Prostate gland (tissue), 2 donors: Measurements from ENCODE around the gene ROBO4. TPM values are rescaled to one million over a fixed set of nuclear protein-coding genes. Genes with fewer than 3 reads are reported as not detected.

Source experiments
- DNase-seq: peaks from one replicate; pipeline ENCODE4 v3.0.0-alpha.2; 2019; ENCODE audit warnings: low spot score
- H3K27ac ChIP-seq, 2 donors: fragments of 200-600 bp; sonication (generic); 2 replicates each; pipeline ENCODE4 v1.5.1; 2017 to 2019
- H3K27me3 ChIP-seq: fragments of 200-600 bp; sonication (generic); replicated peaks from 2 replicates; pipeline ENCODE4 v1.5.1; 2019; ENCODE audit not compliant: insufficient read depth
- H3K36me3 ChIP-seq, 2 donors: fragments of 200-600 bp; sonication (generic); 1 replicate in 1 of 2; 2 replicates in 1 of 2; pipeline versions ENCODE4 v1.5.1 to v1.8.1; 2017 to 2019
- H3K4me1 ChIP-seq: fragments of 200-600 bp; sonication (generic); replicated peaks from 2 replicates; pipeline ENCODE4 v1.5.1; 2019
- H3K4me3 ChIP-seq, 2 donors: fragments of 200-600 bp; sonication (generic); 2 replicates each; pipeline ENCODE4 v1.5.1; 2017 to 2019
- H3K9me3 ChIP-seq: fragments of 200-600 bp; sonication (generic); 2 replicates; pipeline ENCODE4 v1.5.1; 2017
- CTCF ChIP-seq, 4 experiments: fragments of 200-600 bp in 2 of 4; fragments of 450-650 bp in 2 of 4; sonication (generic) in 2 of 4; IDR thresholded peaks; 1 replicate in 3 of 4; 2 replicates in 1 of 4; pipeline ENCODE4 v1.5.1; 2016 to 2019; ENCODE audit warnings: antibody characterized with exemption in 4 of 4, mild to moderate bottlenecking in 2 of 4, moderate library complexity in 2 of 4
- POLR2A ChIP-seq: fragments of 450-650 bp; IDR thresholded peaks from one replicate; pipeline ENCODE4 v1.6.1; 2016; ENCODE audit warnings: antibody characterized with exemption, mild to moderate bottlenecking
- POLR2AphosphoS5 ChIP-seq: sonication (generic); formaldehyde crosslinking; IDR thresholded peaks from one replicate; pipeline ENCODE4 v1.6.1; 2017; ENCODE audit warnings: antibody characterized with exemption
- WGBS: methylation state at CpG from one replicate; pipeline ENCODE4 v1.1.5; 2018; 5-methylcytosine and 5-hydroxymethylcytosine counted together
- intact Hi-C: fragments of 100-400 bp; cut with DNase I; formaldehyde crosslinking; loops from one replicate; pipeline ENCODE4 v1.14.2; 2022
- total RNA-seq, 2 donors: library from RNA; depleted of rRNA; stranded (reverse); fragments of >200 nt; gene quantifications; one replicate each; pipeline ENCODE4 v1.1.0, GENCODE V29; 2016

The ROBO4 gene
- total RNA-seq, result 10 to 100 TPM in 1 of 2 donors, 1 to 10 TPM in 1; 8.5 to 22.0 TPM

DNA sequence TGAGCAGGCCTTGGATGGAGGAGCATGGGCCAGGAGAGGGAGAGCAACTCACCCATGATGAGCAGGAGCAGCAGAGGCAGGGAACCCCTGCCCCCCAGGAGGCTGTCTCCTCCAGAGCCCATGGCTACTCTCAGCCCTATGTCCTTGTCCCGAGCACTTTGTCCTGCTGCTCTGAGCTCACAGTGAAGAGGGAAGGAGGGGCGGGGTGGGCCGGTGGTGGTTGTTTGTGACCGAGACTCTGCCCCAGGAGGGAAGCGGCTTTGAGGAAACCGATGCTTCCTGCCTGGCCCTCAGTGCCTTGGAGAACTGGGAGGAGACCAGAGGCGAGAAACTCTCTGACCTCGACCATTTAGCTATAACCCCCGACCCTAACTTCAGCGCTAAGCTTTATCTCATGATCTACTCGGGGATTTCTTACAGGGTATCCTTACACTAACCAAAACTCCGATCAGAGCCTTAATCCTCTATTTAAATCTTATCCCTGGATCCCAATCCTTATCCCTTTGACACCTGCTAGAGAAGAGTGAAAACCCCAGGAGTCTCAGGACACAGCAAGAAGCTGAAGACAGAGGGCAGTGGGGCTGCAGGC is at the start of gene ROBO4:
TSS of gene ROBO4 (minus strand) at position 192 of the 589 bp plus-strand sequence. CDS start at position 122, 70 bp downstream.
- no peaks in the 10 kb centered on the region for H3K27me3 ChIP-seq
- WGBS, result 67% methylated on average over 12 of the region's 12 CpGs
- H3K9me3 ChIP-seq, result no peaks in the 10 kb centered on the region
- H3K4me1 ChIP-seq, result no peaks in the 10 kb centered on the region
- intact Hi-C loops, result no loop called here
- H3K27ac ChIP-seq, result peak within 1 kb of the TSS in 1 of 2 donors; percentile 35
- DNase-seq, result no peak
- no peak for TF ChIP-seq POLR2A
- H3K4me3 ChIP-seq, result peak within 1 kb of the TSS in 1 of 2 donors; percentile 12
- H3K36me3 ChIP-seq, result no peaks in the 10 kb centered on the region

DNA sequence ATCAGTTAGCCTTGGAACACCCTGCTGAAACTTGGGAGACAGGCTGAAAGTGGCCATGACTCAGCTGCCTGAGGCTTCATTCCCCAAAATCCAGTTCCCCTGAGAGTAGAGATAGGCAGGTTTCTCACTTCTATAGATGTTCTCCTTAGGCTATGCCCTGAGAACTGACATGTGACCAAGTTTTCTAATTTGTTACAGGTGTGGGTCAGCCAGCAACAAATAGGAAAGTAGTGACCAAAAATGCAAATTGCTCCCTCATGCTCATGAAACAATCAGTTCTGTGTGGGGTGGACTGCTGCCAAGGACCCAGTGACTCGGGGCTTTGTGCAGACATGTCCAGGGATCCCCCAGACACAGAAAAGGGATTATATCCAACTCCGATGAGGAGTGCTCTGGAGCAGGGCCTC is 49.1 kb upstream of the ROBO4 start:
- Histone ChIP-seq H3K27ac (no peak overlapping the region), H3K4me3 (no peak overlapping the region), H3K4me1 (no peaks in the 10 kb centered on the region), H3K27me3 (no peaks in the 10 kb centered on the region), H3K36me3 (no peaks in the 10 kb centered on the region), H3K9me3 (no peaks in the 10 kb centered on the region)
- intact Hi-C loops, result no loop called here
- WGBS, result 28% methylated on average over 2 of the region's 2 CpGs
- no peak for DNase-seq
- TF ChIP-seq POLR2A (no peak), CTCF (IDR thresholded peaks at IDR 0.05) (no peak), POLR2AphosphoS5 (no peak)

DNA sequence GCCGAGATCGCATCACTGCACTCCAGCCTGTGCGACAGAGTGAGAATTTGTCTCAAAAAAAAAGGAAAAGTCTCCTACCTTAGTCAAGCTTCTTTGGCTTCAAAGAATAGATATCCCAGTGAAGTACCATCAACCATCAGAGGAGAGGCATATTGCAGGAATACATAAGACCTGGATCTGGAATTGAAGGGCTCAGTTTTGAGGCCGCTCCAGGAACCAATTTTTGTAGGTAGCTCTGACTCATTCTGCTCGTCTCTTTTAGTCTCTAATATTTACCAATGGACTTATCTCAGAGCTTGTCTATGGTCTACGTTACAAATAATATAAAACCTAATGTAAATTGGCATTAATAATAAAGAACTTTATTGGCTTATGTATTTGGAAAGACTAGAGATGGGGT is 48.2 kb upstream of the ROBO4 start:
- TF ChIP-seq POLR2A, result no peak
- TF ChIP-seq POLR2AphosphoS5, result peak; percentile 15
- TF ChIP-seq CTCF (IDR thresholded peaks at IDR 0.05), result no peak
- Histone ChIP-seq H3K4me1 (no peaks in the 10 kb centered on the region), H3K27me3 (no peaks in the 10 kb centered on the region), H3K36me3 (no peaks in the 10 kb centered on the region), H3K9me3 (no peaks in the 10 kb centered on the region), H3K4me3 (no peak overlapping the region), H3K27ac (no peak overlapping the region)
- DNase-seq, result no peak
- WGBS, result 79% methylated on average over 6 of the region's 6 CpGs
- intact Hi-C loops, result no loop called here

DNA sequence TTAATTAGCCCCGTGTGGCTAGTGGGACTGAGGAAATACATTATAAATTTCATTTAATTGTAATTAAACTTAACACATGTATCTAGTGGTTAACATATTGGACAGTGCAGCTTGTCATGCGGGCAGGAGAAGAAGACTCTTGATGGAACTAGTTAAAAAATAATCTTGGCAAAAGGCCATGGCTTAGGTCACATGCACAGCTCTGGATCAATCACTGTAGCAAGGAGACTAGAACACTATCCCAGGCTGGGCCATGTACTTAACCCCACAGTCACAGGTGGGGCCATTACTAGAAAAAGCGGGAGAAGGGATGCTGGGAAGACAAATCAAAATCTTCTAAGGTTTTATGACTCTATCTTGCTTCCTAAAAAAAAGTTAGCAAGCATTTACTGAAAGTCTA is 46.9 kb upstream of the ROBO4 start:
- intact Hi-C loops, result no loop called here
- 82% methylated on average over 3 of the region's 3 CpGs for WGBS
- no peak for DNase-seq

DNA sequence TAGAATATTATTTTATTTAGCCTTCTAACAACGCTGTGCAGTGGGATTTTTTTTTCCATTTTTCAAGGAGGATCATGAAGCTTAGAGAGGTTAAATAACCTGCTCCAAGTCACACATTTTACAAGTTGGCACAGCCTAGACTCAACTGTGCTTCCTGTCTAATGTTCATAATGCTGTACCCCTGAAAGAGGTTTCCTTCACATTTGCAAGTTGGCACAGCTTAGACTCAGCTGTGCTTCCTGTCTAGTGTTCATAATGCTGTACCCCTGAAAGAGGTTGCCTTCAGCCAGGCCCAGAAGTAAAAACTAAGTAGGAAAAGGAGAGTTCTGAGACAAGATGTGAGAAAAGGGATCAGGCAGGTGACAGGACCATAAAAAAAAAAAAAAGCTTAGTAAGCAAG is 46.1 kb upstream of the ROBO4 start:
- Histone ChIP-seq H3K36me3 (no peaks in the 10 kb centered on the region), H3K4me3 (no peak overlapping the region), H3K4me1 (no peaks in the 10 kb centered on the region), H3K27ac (no peak overlapping the region), H3K27me3 (no peaks in the 10 kb centered on the region), H3K9me3 (no peaks in the 10 kb centered on the region)
- WGBS, result 38% methylated on average over 1 of the region's 1 CpG
- no peak for DNase-seq
- TF ChIP-seq CTCF (IDR thresholded peaks at IDR 0.05) (no peak), POLR2A (no peak), POLR2AphosphoS5 (no peak)
- intact Hi-C loops, result no loop called here

More for the DNA sequence above, 46.9 kb upstream of the ROBO4 start:
- no peak overlapping the region for H3K4me3 ChIP-seq
- no peaks in the 10 kb centered on the region for H3K36me3 ChIP-seq
- H3K27ac ChIP-seq, result no peak overlapping the region
- H3K4me1 ChIP-seq, result no peaks in the 10 kb centered on the region
- no peaks in the 10 kb centered on the region for H3K9me3 ChIP-seq
- TF ChIP-seq POLR2A (no peak), CTCF (IDR thresholded peaks at IDR 0.05) (no peak), POLR2AphosphoS5 (no peak)
- H3K27me3 ChIP-seq, result no peaks in the 10 kb centered on the region
